ENCODE measurements around the gene IFT88.

DNA sequence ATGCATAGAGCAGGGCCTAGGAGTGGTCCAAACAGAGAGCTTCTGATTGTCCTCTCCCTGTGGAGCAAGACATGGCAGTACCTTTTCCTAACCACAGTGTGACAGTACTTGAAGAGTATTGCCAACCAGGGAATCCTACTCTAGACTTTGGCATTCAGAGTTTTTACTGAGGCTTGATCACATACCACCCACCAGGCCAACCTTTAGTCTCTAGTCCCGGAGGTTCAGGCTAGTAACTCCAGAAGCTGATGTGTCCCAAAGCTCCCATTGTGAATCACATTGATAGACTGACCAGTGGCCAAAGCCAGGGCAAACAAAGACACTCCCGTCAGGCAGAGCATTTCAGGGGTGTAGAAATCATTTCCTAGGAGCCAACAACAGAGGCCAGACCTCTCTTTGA is 18.4 kb downstream of the IFT88 start:
- TF ChIP-seq, protein P1, sequence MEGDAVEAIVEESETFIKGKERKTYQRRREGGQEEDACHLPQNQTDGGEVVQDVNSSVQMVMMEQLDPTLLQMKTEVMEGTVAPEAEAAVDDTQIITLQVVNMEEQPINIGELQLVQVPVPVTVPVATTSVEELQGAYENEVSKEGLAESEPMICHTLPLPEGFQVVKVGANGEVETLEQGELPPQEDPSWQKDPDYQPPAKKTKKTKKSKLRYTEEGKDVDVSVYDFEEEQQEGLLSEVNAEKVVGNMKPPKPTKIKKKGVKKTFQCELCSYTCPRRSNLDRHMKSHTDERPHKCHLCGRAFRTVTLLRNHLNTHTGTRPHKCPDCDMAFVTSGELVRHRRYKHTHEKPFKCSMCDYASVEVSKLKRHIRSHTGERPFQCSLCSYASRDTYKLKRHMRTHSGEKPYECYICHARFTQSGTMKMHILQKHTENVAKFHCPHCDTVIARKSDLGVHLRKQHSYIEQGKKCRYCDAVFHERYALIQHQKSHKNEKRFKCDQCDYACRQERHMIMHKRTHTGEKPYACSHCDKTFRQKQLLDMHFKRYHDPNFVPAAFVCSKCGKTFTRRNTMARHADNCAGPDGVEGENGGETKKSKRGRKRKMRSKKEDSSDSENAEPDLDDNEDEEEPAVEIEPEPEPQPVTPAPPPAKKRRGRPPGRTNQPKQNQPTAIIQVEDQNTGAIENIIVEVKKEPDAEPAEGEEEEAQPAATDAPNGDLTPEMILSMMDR (IDR thresholded peaks at IDR 0.05), result no peak
- no peak for TF ChIP-seq POLR2A (IDR thresholded peaks at IDR 0.05)
